T-cell (primary cell): ENCODE results near the gene KCNQ5. TPM values are rescaled to one million over a fixed set of nuclear protein-coding genes. Genes with fewer than 3 reads are reported as not detected.

Experiments
- ATAC-seq, 4 experiments: fragments of 200-7000 bp in 3 of 4; fragments of 150-1000 bp in 1 of 4; cut with Tn5 transposase; replicated peaks in 1 of 4; 1 replicate in 3 of 4; 2 replicates in 1 of 4; pipeline ENCODE4 v1.10.0; 2021; ENCODE audit warnings: moderate library complexity in 3 of 4, mild to moderate bottlenecking in 2 of 4, moderate number of reproducible peaks in 1 of 4
- CTCF ChIA-PET, 2 donors: fragments of 300-600 bp; sonication (Branson Sonifier 250); formaldehyde crosslinking; loops; one replicate each; lab custom pipeline; 2022; ENCODE audit warnings: antibody characterized with exemption in 2 of 2; lab: Charles Lee
- POLR2A ChIA-PET, 2 donors: fragments of 300-600 bp; sonication (Branson Sonifier 250); formaldehyde crosslinking; loops; one replicate each; lab custom pipeline; 2022; ENCODE audit warnings: antibody characterized with exemption in 2 of 2; lab: Charles Lee
- DNase-seq, 35 experiments: peaks; one replicate each; pipeline versions ENCODE4 v3.0.0 to v3.0.0-alpha.2; 2013 to 2023
- H3K27ac ChIP-seq: one replicate; pipeline ENCODE4 v1.5.1; 2013; ENCODE audit warnings: low read length
- H3K27me3 ChIP-seq, 2 experiments: replicated peaks in 1 of 2; 1 replicate in 1 of 2; 2 replicates in 1 of 2; pipeline versions ENCODE4 v1.6.1 to v1.7.0; 2013; ENCODE audit warnings: low read length in 1 of 2, mixed read lengths in 1 of 2; ENCODE audit not compliant: control insufficient read depth in 2 of 2, insufficient read depth in 2 of 2; ENCODE audit errors: extremely low read depth in 1 of 2
- H3K36me3 ChIP-seq, 2 donors: 1 replicate in 1 of 2; 2 replicates in 1 of 2; pipeline versions ENCODE4 v1.6.1 to v1.7.0; 2013; ENCODE audit warnings: low read length in 1 of 2; ENCODE audit not compliant: control insufficient read depth in 2 of 2, insufficient read depth in 1 of 2; ENCODE audit errors: extremely low read depth in 1 of 2
- H3K4me1 ChIP-seq, 2 experiments: 1 replicate in 1 of 2; 2 replicates in 1 of 2; pipeline versions ENCODE4 v1.6.1 to v1.7.0; 2013; ENCODE audit warnings: low read length in 2 of 2, mixed read lengths in 1 of 2; ENCODE audit not compliant: insufficient read depth in 2 of 2, control insufficient read depth in 1 of 2; ENCODE audit errors: extremely low read depth in 1 of 2
- H3K4me3 ChIP-seq, 2 donors: 1 replicate in 1 of 2; 2 replicates in 1 of 2; pipeline versions ENCODE4 v1.5.1 to v1.7.0; 2013; ENCODE audit warnings: mild to moderate bottlenecking in 2 of 2, low read length in 1 of 2, moderate library complexity in 1 of 2; ENCODE audit not compliant: control insufficient read depth in 1 of 2; ENCODE audit errors: extremely low read depth in 1 of 2
- H3K9me3 ChIP-seq: 2 replicates; pipeline ENCODE4 v1.7.0; 2013
- H3K27ac Mint-ChIP-seq, 2 donors: one replicate each; pipeline ENCODE4 v1.8.0; 2020 to 2021; ENCODE audit warnings: mild to moderate bottlenecking in 2 of 2, mixed read lengths in 2 of 2
- H3K27me3 Mint-ChIP-seq, 2 donors: one replicate each; pipeline ENCODE4 v1.8.0; 2021 to 2022; ENCODE audit warnings: mixed read lengths in 2 of 2
- H3K36me3 Mint-ChIP-seq: one replicate; pipeline ENCODE4 v1.8.0; 2021; ENCODE audit warnings: mixed read lengths
- H3K4me1 Mint-ChIP-seq, 3 donors: one replicate each; pipeline ENCODE4 v1.8.0; 2020 to 2022; ENCODE audit warnings: mixed read lengths in 3 of 3, mild to moderate bottlenecking in 1 of 3
- H3K4me3 Mint-ChIP-seq, 3 donors: one replicate each; pipeline ENCODE4 v1.8.0; 2020 to 2022; ENCODE audit warnings: mild to moderate bottlenecking in 3 of 3, mixed read lengths in 3 of 3, moderate library complexity in 3 of 3
- H3K9me3 Mint-ChIP-seq, 3 donors: one replicate each; pipeline ENCODE4 v1.8.0; 2020 to 2022; ENCODE audit warnings: mixed read lengths in 3 of 3
- WGBS: methylation state at CpG from one replicate; pipeline ENCODE4 v1.1.5; 2013; ENCODE audit warnings: missing lambda C conversion rate; ENCODE audit not compliant: insufficient coverage; 5-methylcytosine and 5-hydroxymethylcytosine counted together
- total RNA-seq, 35 experiments: library from RNA in 6 of 35; stranded (reverse) in 6 of 35; fragments of 120-200 nt in 1 of 35; gene quantifications; one replicate each; pipeline versions ENCODE4 v1.2.1 to v1.2.4 and lab custom pipeline; 2013 to 2026

Gene KCNQ5
- total RNA-seq, 5 donors from 2014 or later (not counting 1 experiment from before 2014, with no cell fraction given), result 3.5 to 5.3 (median 4.3) TPM

GRCh38 chr6:72703093-72703492, 81.2 kb downstream of the KCNQ5 start:
- Mint-ChIP-seq H3K4me3 (no peak overlapping the region), H3K9me3 (no peaks in the 10 kb centered on the region), H3K36me3 (no peaks in the 10 kb centered on the region), H3K27ac (no peak overlapping the region), H3K4me1 (no peaks in the 10 kb centered on the region), H3K27me3 (no peaks in the 10 kb centered on the region)
- Histone ChIP-seq H3K27ac (no peak overlapping the region), H3K4me1 (no peaks in the 10 kb centered on the region), H3K27me3 (no peaks in the 10 kb centered on the region), H3K36me3 (no peaks in the 10 kb centered on the region), H3K9me3 (no peaks in the 10 kb centered on the region), H3K4me3 (no peak overlapping the region)
- ATAC-seq, result no peak
- POLR2A ChIA-PET, result no interaction called here
- DNase-seq, result no peak
- 67% methylated on average over 1 of the region's 2 CpGs for WGBS
- CTCF ChIA-PET, result interaction anchor here in 1 of 2 donors (1.1 kb wide), 1 partner anchor 9 kb away, joined by 3 read pairs; no protein-coding TSS in a partner anchor

- no peaks in the 10 kb centered on the region for H3K4me1 ChIP-seq
- no peak overlapping the region for H3K4me3 ChIP-seq
- ATAC-seq (no peak), DNase-seq (no peak)
- H3K9me3 ChIP-seq, result peaks cover 4% of the 10 kb centered on the region
- Mint-ChIP-seq H3K27me3 (no peaks in the 10 kb centered on the region), H3K9me3 (peaks cover 0 to 4% (median 3%) of the 10 kb centered on the region in 3 donors), H3K4me3 (no peak overlapping the region), H3K4me1 (no peaks in the 10 kb centered on the region), H3K27ac (no peak overlapping the region), H3K36me3 (peaks cover 4% of the 10 kb centered on the region)
- ChIA-PET POLR2A (no interaction called here), CTCF (interaction anchor here in 1 of 2 donors (0.7 kb wide), 1 partner anchor 23 kb away, joined by 4 read pairs; no protein-coding TSS in a partner anchor)
- WGBS, result 100% methylated on average over 1 of the region's 4 CpGs
- H3K27ac ChIP-seq, result no peak overlapping the region
- H3K27me3 ChIP-seq, result no peaks in the 10 kb centered on the region
- no peaks in the 10 kb centered on the region for H3K36me3 ChIP-seq
These were observed 83.1 kb downstream of the KCNQ5 start for GRCh38 chr6:72704979-72705378.

GRCh38 chr6:72709431-72709830, 87.6 kb downstream of the KCNQ5 start:
- Histone ChIP-seq H3K27me3 (no peaks in the 10 kb centered on the region), H3K36me3 (no peaks in the 10 kb centered on the region), H3K4me3 (no peak overlapping the region), H3K9me3 (peaks cover 6% of the 10 kb centered on the region), H3K27ac (no peak overlapping the region), H3K4me1 (no peaks in the 10 kb centered on the region)
- ATAC-seq, result no peak
- Mint-ChIP-seq H3K36me3 (peaks cover 20% of the 10 kb centered on the region), H3K4me1 (no peaks in the 10 kb centered on the region), H3K9me3 (peaks cover 5 to 18% (median 13%) of the 10 kb centered on the region in 3 donors), H3K27me3 (no peaks in the 10 kb centered on the region), H3K27ac (no peak overlapping the region), H3K4me3 (no peak overlapping the region)
- ChIA-PET CTCF (no interaction called here), POLR2A (no interaction called here)
- no peak for DNase-seq
- 50% methylated on average over 1 of the region's 1 CpG for WGBS

- Mint-ChIP-seq H3K4me1 (no peaks in the 10 kb centered on the region), H3K36me3 (peaks cover 20% of the 10 kb centered on the region)
- no CpG with 5 or more reads among the region's 1 CpG for WGBS
These were observed 89.9 kb downstream of the KCNQ5 start for GRCh38 chr6:72711731-72712130.

GRCh38 chr6:72712910-72713309, 91.0 kb downstream of the KCNQ5 start:
- ATAC-seq, result no peak
- Histone ChIP-seq H3K4me3 (no peak overlapping the region), H3K36me3 (no peaks in the 10 kb centered on the region), H3K27ac (no peak overlapping the region), H3K27me3 (no peaks in the 10 kb centered on the region), H3K4me1 (no peaks in the 10 kb centered on the region), H3K9me3 (peaks cover 6% of the 10 kb centered on the region)
- peaks cover 5 to 18% (median 13%) of the 10 kb centered on the region in 3 donors for H3K9me3 Mint-ChIP-seq
- CTCF ChIA-PET, result no interaction called here
- H3K36me3 Mint-ChIP-seq, result peaks cover 20% of the 10 kb centered on the region
- POLR2A ChIA-PET, result no interaction called here
- H3K4me3 Mint-ChIP-seq, result no peak overlapping the region
- no peak for DNase-seq
- H3K4me1 Mint-ChIP-seq, result no peaks in the 10 kb centered on the region
- WGBS, result 90% methylated on average over 3 of the region's 6 CpGs
- no peak overlapping the region for H3K27ac Mint-ChIP-seq
- H3K27me3 Mint-ChIP-seq, result no peaks in the 10 kb centered on the region

More at GRCh38 chr6:72711731-72712130, 89.9 kb downstream of the KCNQ5 start:
- Histone ChIP-seq H3K4me1 (no peaks in the 10 kb centered on the region), H3K9me3 (peaks cover 6% of the 10 kb centered on the region), H3K27me3 (no peaks in the 10 kb centered on the region), H3K4me3 (no peak overlapping the region), H3K36me3 (no peaks in the 10 kb centered on the region), H3K27ac (no peak overlapping the region)
- H3K27ac Mint-ChIP-seq, result no peak overlapping the region
- no peak for ATAC-seq
- H3K9me3 Mint-ChIP-seq, result peaks cover 5 to 18% (median 13%) of the 10 kb centered on the region in 3 donors
- POLR2A ChIA-PET, result no interaction called here
- H3K27me3 Mint-ChIP-seq, result no peaks in the 10 kb centered on the region
- no peak for DNase-seq
- CTCF ChIA-PET, result no interaction called here
- no peak overlapping the region for H3K4me3 Mint-ChIP-seq

- no peaks in the 10 kb centered on the region for H3K4me1 Mint-ChIP-seq
These were observed 93.3 kb downstream of the KCNQ5 start for GRCh38 chr6:72715119-72715518.

GRCh38 chr6:72716916-72717315, 95.1 kb downstream of the KCNQ5 start:
- Histone ChIP-seq H3K4me1 (no peaks in the 10 kb centered on the region), H3K27me3 (no peaks in the 10 kb centered on the region), H3K27ac (no peak overlapping the region), H3K36me3 (no peaks in the 10 kb centered on the region), H3K4me3 (no peak overlapping the region), H3K9me3 (no peaks in the 10 kb centered on the region)
- H3K9me3 Mint-ChIP-seq, result no peaks in the 10 kb centered on the region
- ATAC-seq (no peak), DNase-seq (no peak)
- H3K27me3 Mint-ChIP-seq, result no peaks in the 10 kb centered on the region
- CTCF ChIA-PET, result no interaction called here
- H3K4me1 Mint-ChIP-seq, result no peaks in the 10 kb centered on the region
- POLR2A ChIA-PET, result no interaction called here
- H3K36me3 Mint-ChIP-seq, result peaks cover 4% of the 10 kb centered on the region
- H3K27ac Mint-ChIP-seq, result no peak overlapping the region
- no peak overlapping the region for H3K4me3 Mint-ChIP-seq

More at GRCh38 chr6:72715119-72715518, 93.3 kb downstream of the KCNQ5 start:
- DNase-seq, result no peak
- WGBS, result 86% methylated on average over 4 of the region's 5 CpGs
- H3K4me3 ChIP-seq, result no peak overlapping the region
- ChIA-PET POLR2A (no interaction called here), CTCF (interaction anchor here in 1 of 2 donors (1.3 kb wide), 1 partner anchor 18 kb away, joined by 3 read pairs; no protein-coding TSS in a partner anchor)
- no peak for ATAC-seq
- H3K27ac Mint-ChIP-seq, result no peak overlapping the region
- no peaks in the 10 kb centered on the region for H3K27me3 ChIP-seq
- H3K36me3 ChIP-seq, result no peaks in the 10 kb centered on the region
- peaks cover 18% of the 10 kb centered on the region for H3K36me3 Mint-ChIP-seq
- H3K4me3 Mint-ChIP-seq, result no peak overlapping the region
- H3K27me3 Mint-ChIP-seq, result no peaks in the 10 kb centered on the region
- peaks cover 4 to 13% (median 8%) of the 10 kb centered on the region in 3 donors for H3K9me3 Mint-ChIP-seq
- peaks cover 2% of the 10 kb centered on the region for H3K9me3 ChIP-seq
- H3K27ac ChIP-seq, result no peak overlapping the region
- H3K4me1 ChIP-seq, result no peaks in the 10 kb centered on the region
